PC-9 (cell line): Measurements from ENCODE around the gene ABTB1. TPM values are rescaled to one million over a fixed set of nuclear protein-coding genes. Genes with fewer than 3 reads are reported as not detected.

Source experiments
- BruUV-seq: library from RNA; stranded (reverse); fragments of 400-500 nt; replicated peaks from 2 replicates; lab custom pipeline; 2021; lab: Mats Ljungman, UMichigan
- CTCF ChIA-PET: fragments of 300-600 bp; sonication (Branson Sonifier 250); formaldehyde crosslinking; loops from one replicate; lab custom pipeline; 2022; ENCODE audit warnings: antibody characterized with exemption; lab: Charles Lee
- POLR2A ChIA-PET: fragments of 300-600 bp; sonication (Branson Sonifier 250); formaldehyde crosslinking; loops from one replicate; lab custom pipeline; 2022; ENCODE audit warnings: antibody characterized with exemption; ENCODE audit not compliant: unreplicated experiment; lab: Charles Lee
- DNase-seq, 2 experiments: peaks; one replicate each; pipeline versions ENCODE4 v3.0.0 to v3.0.0-alpha.2; 2015 to 2022; ENCODE audit warnings: mixed read lengths in 1 of 2
- H2AFZ ChIP-seq: fragments of 200-600 bp; sonication (generic); 2 replicates; pipeline ENCODE4 v1.8.1; 2017; ENCODE audit warnings: antibody characterized with exemption
- H3F3A ChIP-seq: fragments of 200-600 bp; sonication (generic); 2 replicates; pipeline ENCODE4 v1.8.1; 2017; ENCODE audit warnings: antibody characterized with exemption, mild to moderate bottlenecking, low read depth; ENCODE audit not compliant: insufficient read depth
- H3K27ac ChIP-seq: fragments of 200-600 bp; sonication (generic); 2 replicates; pipeline ENCODE4 v1.6.1; 2016; ENCODE audit warnings: mixed run types
- H3K27me3 ChIP-seq: fragments of 200-600 bp; sonication (generic); 2 replicates; pipeline ENCODE4 v1.6.1; 2016; ENCODE audit warnings: low read depth, mixed run types; ENCODE audit not compliant: insufficient read depth
- H3K36me3 ChIP-seq: fragments of 200-600 bp; sonication (generic); 2 replicates; pipeline ENCODE4 v1.6.1; 2016; ENCODE audit warnings: low read depth, mixed run types
- H3K4me1 ChIP-seq: fragments of 200-600 bp; sonication (generic); replicated peaks from 2 replicates; pipeline ENCODE4 v1.6.1; 2016; ENCODE audit warnings: mixed run types; ENCODE audit not compliant: insufficient read depth
- H3K4me2 ChIP-seq: fragments of 200-600 bp; sonication (generic); 2 replicates; pipeline ENCODE4 v1.6.1; 2017; ENCODE audit warnings: mixed run types
- H3K4me3 ChIP-seq: fragments of 200-600 bp; sonication (generic); 2 replicates; pipeline ENCODE4 v1.6.1; 2016; ENCODE audit warnings: mixed run types
- H3K79me2 ChIP-seq: fragments of 200-600 bp; sonication (generic); 2 replicates; pipeline ENCODE4 v1.6.1; 2017; ENCODE audit warnings: low read depth, mixed run types
- H3K9me2 ChIP-seq: fragments of 200-600 bp; sonication (generic); 2 replicates; pipeline ENCODE4 v1.8.1; 2017; ENCODE audit warnings: mild to moderate bottlenecking; ENCODE audit not compliant: insufficient read depth
- H3K9me3 ChIP-seq: fragments of 200-600 bp; sonication (generic); 2 replicates; pipeline ENCODE4 v1.8.1; 2016; ENCODE audit warnings: low read depth; ENCODE audit not compliant: insufficient read depth
- H4K20me1 ChIP-seq: fragments of 200-600 bp; sonication (generic); 2 replicates; pipeline ENCODE4 v1.8.1; 2017; ENCODE audit not compliant: insufficient read depth
- EZH2 ChIP-seq: fragments of 200-600 bp; sonication (generic); IDR thresholded peaks from 2 replicates; pipeline ENCODE4 v1.8.0; 2017; ENCODE audit warnings: antibody characterized with exemption, low read depth
- intact Hi-C: fragments of 100-400 bp; cut with micrococcal nuclease; formaldehyde crosslinking; loops from one replicate; pipeline ENCODE4 v1.10.0; 2022; ENCODE audit not compliant: unreplicated experiment
- total RNA-seq: library from RNA; stranded (reverse); gene quantifications from 2 replicates; pipeline ENCODE4 v1.2.3, GENCODE V29; 2021
- TF ChIP-seq, protein P1 (sequence below): fragments of 200-600 bp; sonication (generic); conservative IDR thresholded peaks from 2 replicates; pipeline ENCODE4 v1.6.1; 2017; ENCODE audit warnings: mixed run types, antibody characterized with exemption, mild to moderate bottlenecking, moderate library complexity

Gene ABTB1
- total RNA-seq, 1 experiment from 2014 or later: 39.1 TPM

DNA sequence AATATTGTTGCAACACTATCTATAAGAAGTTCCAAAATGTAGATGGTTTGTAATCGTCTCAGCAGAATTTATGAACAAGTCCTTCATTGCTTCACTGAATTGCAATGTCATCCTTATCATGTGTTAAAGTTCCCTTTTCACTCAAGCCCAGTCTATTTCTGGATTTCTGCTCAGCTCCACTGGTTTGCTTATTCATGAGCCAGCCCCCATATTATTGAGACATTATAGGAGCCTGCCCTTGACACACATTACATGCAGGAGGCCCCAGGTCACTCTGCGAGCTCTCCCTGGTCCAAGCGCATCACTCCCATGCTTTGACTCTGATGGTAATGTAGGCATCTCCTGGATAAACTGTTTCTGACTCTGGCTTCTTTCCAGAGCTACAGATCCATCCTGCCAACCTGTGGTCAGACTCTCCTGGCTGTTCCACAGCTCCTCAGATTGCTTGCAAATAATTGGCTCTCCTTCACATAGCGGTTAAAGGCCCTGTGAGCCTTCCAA, 56.9 kb downstream of the ABTB1 start:
- no peaks in the 10 kb centered on the region for H3K27me3 ChIP-seq
- no peaks in the 10 kb centered on the region for H3K9me3 ChIP-seq
- H3K9me2 ChIP-seq: no peaks in the 10 kb centered on the region
- no peak overlapping the region for H3K4me3 ChIP-seq
- 0 out of 2 replicates have a peak, but pooled peaks cover 6% of the 10 kb centered on the region for H3F3A ChIP-seq
- H4K20me1 ChIP-seq: no peaks in the 10 kb centered on the region
- BruUV-seq: no TSS peak
- CTCF ChIA-PET: no interaction called here
- H3K4me1 ChIP-seq: no peaks in the 10 kb centered on the region
- no peak overlapping the region for H3K4me2 ChIP-seq
- intact Hi-C loops: no loop called here
- no peak overlapping the region for H2AFZ ChIP-seq
- no peak overlapping the region for H3K27ac ChIP-seq
- no peak for DNase-seq
- no peaks in the 10 kb centered on the region for H3K36me3 ChIP-seq
- TF ChIP-seq EZH2: no peak
- TF ChIP-seq, protein P1, sequence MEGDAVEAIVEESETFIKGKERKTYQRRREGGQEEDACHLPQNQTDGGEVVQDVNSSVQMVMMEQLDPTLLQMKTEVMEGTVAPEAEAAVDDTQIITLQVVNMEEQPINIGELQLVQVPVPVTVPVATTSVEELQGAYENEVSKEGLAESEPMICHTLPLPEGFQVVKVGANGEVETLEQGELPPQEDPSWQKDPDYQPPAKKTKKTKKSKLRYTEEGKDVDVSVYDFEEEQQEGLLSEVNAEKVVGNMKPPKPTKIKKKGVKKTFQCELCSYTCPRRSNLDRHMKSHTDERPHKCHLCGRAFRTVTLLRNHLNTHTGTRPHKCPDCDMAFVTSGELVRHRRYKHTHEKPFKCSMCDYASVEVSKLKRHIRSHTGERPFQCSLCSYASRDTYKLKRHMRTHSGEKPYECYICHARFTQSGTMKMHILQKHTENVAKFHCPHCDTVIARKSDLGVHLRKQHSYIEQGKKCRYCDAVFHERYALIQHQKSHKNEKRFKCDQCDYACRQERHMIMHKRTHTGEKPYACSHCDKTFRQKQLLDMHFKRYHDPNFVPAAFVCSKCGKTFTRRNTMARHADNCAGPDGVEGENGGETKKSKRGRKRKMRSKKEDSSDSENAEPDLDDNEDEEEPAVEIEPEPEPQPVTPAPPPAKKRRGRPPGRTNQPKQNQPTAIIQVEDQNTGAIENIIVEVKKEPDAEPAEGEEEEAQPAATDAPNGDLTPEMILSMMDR: no peak
- no peaks in the 10 kb centered on the region for H3K79me2 ChIP-seq
- POLR2A ChIA-PET: no interaction called here

DNA sequence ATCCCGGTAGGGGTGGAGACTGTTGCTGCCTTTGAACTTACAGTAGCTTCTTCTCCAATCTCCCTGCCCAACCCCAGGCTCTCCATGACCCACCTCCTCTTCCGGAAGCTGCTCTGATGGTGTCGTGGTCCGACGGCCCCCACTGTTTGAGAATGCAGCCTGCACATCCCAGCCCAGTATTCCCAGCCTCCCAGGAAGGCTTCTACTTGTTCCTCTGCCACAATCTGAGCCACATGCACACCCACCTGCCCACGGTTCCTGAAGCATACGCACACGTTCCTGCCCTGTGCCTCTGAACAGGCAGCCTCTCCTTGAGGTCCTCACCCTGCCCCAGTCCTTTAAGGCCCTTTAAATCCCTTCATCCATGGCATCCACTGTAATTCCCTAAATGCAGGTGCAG, 57.4 kb downstream of the ABTB1 start:
- Histone ChIP-seq H3K4me3 (no peak overlapping the region), H3K4me1 (no peaks in the 10 kb centered on the region), H3K4me2 (no peak overlapping the region), H4K20me1 (no peaks in the 10 kb centered on the region), H3F3A (0 out of 2 replicates have a peak, but pooled peaks cover 6% of the 10 kb centered on the region), H3K27ac (no peak overlapping the region), H3K27me3 (no peaks in the 10 kb centered on the region), H3K36me3 (no peaks in the 10 kb centered on the region), H3K79me2 (no peaks in the 10 kb centered on the region), H3K9me3 (no peaks in the 10 kb centered on the region), H2AFZ (no peak overlapping the region), H3K9me2 (no peaks in the 10 kb centered on the region)
- CTCF ChIA-PET: no interaction called here
- TF ChIP-seq, protein P1: no peak
- no peak for TF ChIP-seq EZH2
- DNase-seq: no peak
- intact Hi-C loops: no loop called here
- BruUV-seq: no TSS peak
- POLR2A ChIA-PET: no interaction called here

Other genes starting within 250 kb of the ABTB1 start
- 58.5 and 66.5 TPM in 2 replicates for gene TPRA1, start 82.2 kb upstream of the ABTB1 start, total RNA-seq
- gene MCM2, start 74.5 kb upstream of the ABTB1 start, total RNA-seq: 108 and 137 TPM in 2 replicates
- 11.9 and 12.1 TPM in 2 replicates for gene PODXL2, start 43.8 kb upstream of the ABTB1 start, total RNA-seq
- 28.2 and 30.7 TPM in 2 replicates for gene MGLL, start 149.6 kb downstream of the ABTB1 start, total RNA-seq
- 0.80 and 1.1 TPM in 2 replicates for gene KBTBD12, start 242.3 kb downstream of the ABTB1 start, total RNA-seq